Activated naive CD4-positive, alpha-beta T cell treated with anti-CD3 and anti-CD28 coated beads, Interleukin-2, amount 50 U/mL, for 72 hours (primary cell): ENCODE results near the gene FEV. TPM values are rescaled to one million over a fixed set of nuclear protein-coding genes. Genes with fewer than 3 reads are reported as not detected.
A peak's percentile ranks its signal among the peaks of the same experiment; 100 is the strongest.

Experiments
- ATAC-seq, 2 donors: fragments of 150-1000 bp; cut with Tn5 transposase; 2 replicates each; pipeline ENCODE4 v1.10.0; 2021; ENCODE audit warnings: mild to moderate bottlenecking in 2 of 2, moderate library complexity in 2 of 2
- DNase-seq, 2 donors: peaks; one replicate each; pipeline ENCODE4 v3.0.0; 2021 to 2022; ENCODE audit warnings: low spot score in 2 of 2
- H3K27ac Mint-ChIP-seq, 2 donors: one replicate each; pipeline ENCODE4 v1.8.0; 2022; ENCODE audit warnings: mild to moderate bottlenecking in 2 of 2, mixed read lengths in 2 of 2
- H3K36me3 Mint-ChIP-seq, 2 donors: one replicate each; pipeline ENCODE4 v1.8.0; 2022; ENCODE audit warnings: mixed read lengths in 2 of 2
- H3K9me3 Mint-ChIP-seq, 2 donors: one replicate each; pipeline ENCODE4 v1.8.0; 2022; ENCODE audit warnings: mixed read lengths in 2 of 2
- total RNA-seq, 2 donors: library from RNA; stranded (reverse); gene quantifications; one replicate each; pipeline ENCODE4 v1.2.3, GENCODE V29; 2022

Gene FEV
- total RNA-seq, 2 donors from 2014 or later = not detected

GRCh38 chr2:218999021-218999880 lies 14.3 kb upstream of the FEV start:
- Mint-ChIP-seq H3K36me3 (no peaks in the 10 kb centered on the region), H3K9me3 (no peaks in the 10 kb centered on the region), H3K27ac (no peak overlapping the region)
- no peak for DNase-seq
- no peak for ATAC-seq

- H3K36me3 Mint-ChIP-seq = no peaks in the 10 kb centered on the region
- no peaks in the 10 kb centered on the region for H3K9me3 Mint-ChIP-seq
- no peak for ATAC-seq
- no peak overlapping the region for H3K27ac Mint-ChIP-seq
- DNase-seq = no peak
Observed at GRCh38 chr2:218998414-218999002, 13.5 kb upstream of the FEV start.

GRCh38 chr2:218997731-218998130 lies 12.7 kb upstream of the FEV start:
- Mint-ChIP-seq H3K36me3 (no peaks in the 10 kb centered on the region), H3K9me3 (no peaks in the 10 kb centered on the region), H3K27ac (no peak overlapping the region)
- no peak for DNase-seq
- no peak for ATAC-seq

- no peaks in the 10 kb centered on the region for H3K9me3 Mint-ChIP-seq
- DNase-seq (no peak), ATAC-seq (no peak)
- H3K36me3 Mint-ChIP-seq = no peaks in the 10 kb centered on the region
- H3K27ac Mint-ChIP-seq = no peak overlapping the region
Observed at GRCh38 chr2:218996937-218997336, 12.0 kb upstream of the FEV start.

GRCh38 chr2:218995972-218996711 lies 11.2 kb upstream of the FEV start:
- ATAC-seq = peak; percentile 73 to 80
- no peaks in the 10 kb centered on the region for H3K9me3 Mint-ChIP-seq
- H3K36me3 Mint-ChIP-seq = no peaks in the 10 kb centered on the region
- H3K27ac Mint-ChIP-seq = no peak overlapping the region
- peak in 1 of 2 donors; percentile 95 for DNase-seq

GRCh38 chr2:218995561-218995960 lies 10.6 kb upstream of the FEV start:
- ATAC-seq (no peak), DNase-seq (no peak)
- Mint-ChIP-seq H3K9me3 (no peaks in the 10 kb centered on the region), H3K36me3 (no peaks in the 10 kb centered on the region), H3K27ac (no peak overlapping the region)

- ATAC-seq (peak; percentile 20 to 23), DNase-seq (no peak)
- Mint-ChIP-seq H3K9me3 (no peaks in the 10 kb centered on the region), H3K27ac (no peak within 1 kb of the TSS), H3K36me3 (no peaks in the 10 kb centered on the region)
Observed at GRCh38 chr2:218993345-218994315, 8.6 kb upstream of the FEV start, which contains the start of gene CRYBA2. CRYBA2 (minus strand) TSS chr2:218993422; CDS start chr2:218993176, 246 bp downstream.

GRCh38 chr2:218992703-218993344 lies 7.8 kb upstream of the FEV start:
- DNase-seq (no peak), ATAC-seq (no peak)
- Mint-ChIP-seq H3K27ac (no peak overlapping the region), H3K9me3 (no peaks in the 10 kb centered on the region), H3K36me3 (no peaks in the 10 kb centered on the region)

GRCh38 chr2:218992196-218992595 lies 7.2 kb upstream of the FEV start:
- no peaks in the 10 kb centered on the region for H3K9me3 Mint-ChIP-seq
- ATAC-seq (no peak), DNase-seq (no peak)
- H3K36me3 Mint-ChIP-seq = no peaks in the 10 kb centered on the region
- no peak overlapping the region for H3K27ac Mint-ChIP-seq

GRCh38 chr2:218991674-218992168 lies 6.7 kb upstream of the FEV start:
- Mint-ChIP-seq H3K9me3 (no peaks in the 10 kb centered on the region), H3K36me3 (no peaks in the 10 kb centered on the region), H3K27ac (no peak overlapping the region)
- DNase-seq = no peak
- ATAC-seq = no peak

- DNase-seq (no peak), ATAC-seq (no peak)
- Mint-ChIP-seq H3K27ac (no peak overlapping the region), H3K9me3 (no peaks in the 10 kb centered on the region), H3K36me3 (no peaks in the 10 kb centered on the region)
Observed at GRCh38 chr2:218990612-218991011, 5.6 kb upstream of the FEV start.

- H3K9me3 Mint-ChIP-seq = no peaks in the 10 kb centered on the region
- ATAC-seq (no peak), DNase-seq (no peak)
- H3K27ac Mint-ChIP-seq = no peak overlapping the region
- H3K36me3 Mint-ChIP-seq = no peaks in the 10 kb centered on the region
Observed at GRCh38 chr2:218990052-218990451, 5.1 kb upstream of the FEV start.

- Mint-ChIP-seq H3K27ac (no peak overlapping the region), H3K9me3 (no peaks in the 10 kb centered on the region), H3K36me3 (no peaks in the 10 kb centered on the region)
- ATAC-seq (no peak), DNase-seq (no peak)
Observed at GRCh38 chr2:218988650-218989049, 3.7 kb upstream of the FEV start.

GRCh38 chr2:218988164-218988563 lies 3.2 kb upstream of the FEV start:
- ATAC-seq = no peak
- H3K9me3 Mint-ChIP-seq = no peaks in the 10 kb centered on the region
- DNase-seq = no peak
- H3K36me3 Mint-ChIP-seq = no peaks in the 10 kb centered on the region
- no peak overlapping the region for H3K27ac Mint-ChIP-seq

- H3K27ac Mint-ChIP-seq = no peak overlapping the region
- DNase-seq (no peak), ATAC-seq (no peak)
- no peaks in the 10 kb centered on the region for H3K9me3 Mint-ChIP-seq
- peaks cover 0 to 2% of the 10 kb centered on the region in 2 donors for H3K36me3 Mint-ChIP-seq
Observed at GRCh38 chr2:218986148-218986761, 1.3 kb upstream of the FEV start.
